SIG-M5 (cell line): ENCODE measurements around the gene DDHD1.
"Not testable (repeated sequence)": the region's sequence is repeated elsewhere in the genome, so short reads cannot be mapped to it uniquely, and the experiment has no call there.

Experiments used
- DNase-seq: peaks from one replicate; lab custom pipeline; 2025; lab: John Stamatoyannopoulos, UW

Gene DDHD1

GRCh38 chr14:53152887-53153701 is at the start of gene DDHD1:
Gene DDHD1 (minus strand): TSS chr14:53153323. CDS start chr14:53153098, 225 bp downstream.
- no peak for DNase-seq

- no peak for DNase-seq
Measured at GRCh38 chr14:53195949-53196348, 42.8 kb upstream of the DDHD1 start.

- no peak for DNase-seq
Measured at GRCh38 chr14:53193193-53193592, 40.1 kb upstream of the DDHD1 start.

- DNase-seq = no peak
Measured at GRCh38 chr14:53192052-53192760, 39.1 kb upstream of the DDHD1 start.

GRCh38 chr14:53190938-53191337 is 37.8 kb upstream of the DDHD1 start:
- DNase-seq = no peak

GRCh38 chr14:53187921-53188463 is 34.9 kb upstream of the DDHD1 start:
- DNase-seq = no peak

- no peak for DNase-seq
Measured at GRCh38 chr14:53186532-53186931, 33.4 kb upstream of the DDHD1 start.

- DNase-seq = no peak
Measured at GRCh38 chr14:53183611-53184010, 30.5 kb upstream of the DDHD1 start.

- DNase-seq = no peak
Measured at GRCh38 chr14:53183056-53183455, 29.9 kb upstream of the DDHD1 start.

GRCh38 chr14:53181463-53182081 is 28.4 kb upstream of the DDHD1 start:
- DNase-seq = not testable (repeated sequence)

GRCh38 chr14:53180272-53181221 is 27.4 kb upstream of the DDHD1 start:
- DNase-seq = no peak

- not testable (repeated sequence) for DNase-seq
Measured at GRCh38 chr14:53179486-53180005, 26.4 kb upstream of the DDHD1 start.

GRCh38 chr14:53175375-53175774 is 22.3 kb upstream of the DDHD1 start:
- no peak for DNase-seq

GRCh38 chr14:53174918-53175317 is 21.8 kb upstream of the DDHD1 start:
- DNase-seq = no peak

GRCh38 chr14:53168786-53169185 is 15.7 kb upstream of the DDHD1 start:
- DNase-seq = no peak

GRCh38 chr14:53167602-53168328 is 14.6 kb upstream of the DDHD1 start:
- no peak for DNase-seq

- DNase-seq = no peak
Measured at GRCh38 chr14:53161758-53162435, 8.8 kb upstream of the DDHD1 start.

- DNase-seq = no peak
Measured at GRCh38 chr14:53156238-53156637, 3.1 kb upstream of the DDHD1 start.

GRCh38 chr14:53153702-53154112 is 584 bp upstream of the DDHD1 start:
- no peak for DNase-seq
